ENCODE data around the gene LSS.

LSS gene

GRCh38 chr21:46228345-46229051 lies at the start of gene LSS:
TSS of gene LSS (minus strand) at chr21:46228774. CDS start at chr21:46228745, 29 bp downstream.
- peak; percentile 96 for DNase-seq (ENCODE audit: low spot score)

GRCh38 chr21:46274797-46275390 lies 46.3 kb upstream of the LSS start:
- no peak for DNase-seq (ENCODE audit: low spot score)

- no peak for DNase-seq (ENCODE audit: low spot score)
Measured at GRCh38 chr21:46273341-46273740, 44.8 kb upstream of the LSS start.

- no peak for DNase-seq (ENCODE audit: low spot score)
Measured at GRCh38 chr21:46269466-46269865, 40.9 kb upstream of the LSS start.

GRCh38 chr21:46268371-46268770 lies 39.8 kb upstream of the LSS start:
- peak; percentile 71 for DNase-seq (ENCODE audit: low spot score)

GRCh38 chr21:46266946-46267345 lies 38.4 kb upstream of the LSS start:
- DNase-seq (ENCODE audit: low spot score), result no peak

- no peak for DNase-seq (ENCODE audit: low spot score)
Measured at GRCh38 chr21:46265736-46266525, 37.4 kb upstream of the LSS start.

- DNase-seq (ENCODE audit: low spot score), result no peak
Measured at GRCh38 chr21:46264690-46265144, 36.1 kb upstream of the LSS start.

GRCh38 chr21:46264046-46264689 lies 35.6 kb upstream of the LSS start:
- DNase-seq (ENCODE audit: low spot score), result no peak

- no peak for DNase-seq (ENCODE audit: low spot score)
Measured at GRCh38 chr21:46256501-46256994, 28.0 kb upstream of the LSS start.

- DNase-seq (ENCODE audit: low spot score), result no peak
Measured at GRCh38 chr21:46255758-46256337, 27.3 kb upstream of the LSS start.

GRCh38 chr21:46255166-46255565 lies 26.6 kb upstream of the LSS start:
- DNase-seq (ENCODE audit: low spot score), result no peak

- DNase-seq (ENCODE audit: low spot score), result no peak
Measured at GRCh38 chr21:46254208-46254975, 25.8 kb upstream of the LSS start.

GRCh38 chr21:46253610-46254124 lies 25.1 kb upstream of the LSS start:
- DNase-seq (ENCODE audit: low spot score), result no peak

- no peak for DNase-seq (ENCODE audit: low spot score)
Measured at GRCh38 chr21:46252840-46253239, 24.3 kb upstream of the LSS start.

GRCh38 chr21:46250146-46250725 lies 21.7 kb upstream of the LSS start:
- DNase-seq (ENCODE audit: low spot score), result no peak

- no peak for DNase-seq (ENCODE audit: low spot score)
Measured at GRCh38 chr21:46248827-46249226, 20.3 kb upstream of the LSS start.

- DNase-seq (ENCODE audit: low spot score), result no peak
Measured at GRCh38 chr21:46248422-46248782, 19.8 kb upstream of the LSS start.

GRCh38 chr21:46247699-46248421 lies 19.3 kb upstream of the LSS start:
- DNase-seq (ENCODE audit: low spot score), result peak; percentile 21

- no peak for DNase-seq (ENCODE audit: low spot score)
Measured at GRCh38 chr21:46246345-46246744, 17.8 kb upstream of the LSS start.

All from cerebellar cortex (tissue), 1 donor.